ENCODE measurements around the gene RBFOX2. TPM values are rescaled to one million over a fixed set of nuclear protein-coding genes. Genes with fewer than 3 reads are reported as not detected.
"Not testable (repeated sequence)": the region's sequence is repeated elsewhere in the genome, so short reads cannot be mapped to it uniquely, and the experiment has no call there.

The RBFOX2 gene
- total RNA-seq, 4 donors from 2014 or later, result 39.4 to 80.0 (median 52.9) TPM

- Histone ChIP-seq H3K36me3 (no peaks in the 10 kb centered on the region), H3K27ac (peak overlapping the region in 3 of 4 donors; percentile 34 to 78 (median 39)), H3K27me3 (no peaks in the 10 kb centered on the region), H3K4me1 (peaks cover 0 to 8% (median 0%) of the 10 kb centered on the region in 4 donors), H3K4me3 (no peak overlapping the region), H3K9me3 (no peaks in the 10 kb centered on the region)
- DNase-seq, result no peak
- TF ChIP-seq, protein P1, sequence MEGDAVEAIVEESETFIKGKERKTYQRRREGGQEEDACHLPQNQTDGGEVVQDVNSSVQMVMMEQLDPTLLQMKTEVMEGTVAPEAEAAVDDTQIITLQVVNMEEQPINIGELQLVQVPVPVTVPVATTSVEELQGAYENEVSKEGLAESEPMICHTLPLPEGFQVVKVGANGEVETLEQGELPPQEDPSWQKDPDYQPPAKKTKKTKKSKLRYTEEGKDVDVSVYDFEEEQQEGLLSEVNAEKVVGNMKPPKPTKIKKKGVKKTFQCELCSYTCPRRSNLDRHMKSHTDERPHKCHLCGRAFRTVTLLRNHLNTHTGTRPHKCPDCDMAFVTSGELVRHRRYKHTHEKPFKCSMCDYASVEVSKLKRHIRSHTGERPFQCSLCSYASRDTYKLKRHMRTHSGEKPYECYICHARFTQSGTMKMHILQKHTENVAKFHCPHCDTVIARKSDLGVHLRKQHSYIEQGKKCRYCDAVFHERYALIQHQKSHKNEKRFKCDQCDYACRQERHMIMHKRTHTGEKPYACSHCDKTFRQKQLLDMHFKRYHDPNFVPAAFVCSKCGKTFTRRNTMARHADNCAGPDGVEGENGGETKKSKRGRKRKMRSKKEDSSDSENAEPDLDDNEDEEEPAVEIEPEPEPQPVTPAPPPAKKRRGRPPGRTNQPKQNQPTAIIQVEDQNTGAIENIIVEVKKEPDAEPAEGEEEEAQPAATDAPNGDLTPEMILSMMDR (IDR thresholded peaks at IDR 0.05), result no peak
- no peak for TF ChIP-seq POLR2A (IDR thresholded peaks at IDR 0.05)
Measured at GRCh38 chr22:35996596-35996995, 32.0 kb downstream of the RBFOX2 start.

GRCh38 chr22:35995772-35996171 lies 32.9 kb downstream of the RBFOX2 start:
- DNase-seq, result peak in 1 of 3 donors; percentile 75

DNA sequence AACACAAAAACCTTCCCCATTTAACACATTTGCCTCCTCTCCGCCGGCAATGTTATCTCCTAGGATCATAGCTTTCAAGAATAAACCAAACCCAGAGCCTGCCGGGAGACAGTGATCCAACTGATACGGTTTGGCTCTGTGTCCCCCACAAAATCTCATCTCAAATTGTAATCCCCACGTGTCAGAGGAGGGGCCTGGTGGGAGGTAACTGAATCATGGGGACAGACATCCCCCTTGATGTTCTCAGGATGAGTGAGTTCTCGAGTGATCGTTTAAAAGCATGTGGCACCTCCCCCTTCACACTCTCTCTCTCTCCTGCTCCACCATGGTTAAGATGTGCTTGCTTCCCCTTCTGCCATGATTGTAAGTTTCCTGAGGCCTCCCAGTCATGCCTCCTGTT lies 33.3 kb downstream of the RBFOX2 start:
- H3K4me3 ChIP-seq, result no peak overlapping the region
- TF ChIP-seq, protein P1 (IDR thresholded peaks at IDR 0.05), result no peak
- TF ChIP-seq POLR2A (IDR thresholded peaks at IDR 0.05), result no peak
- no peaks in the 10 kb centered on the region for H3K36me3 ChIP-seq
- H3K27me3 ChIP-seq, result no peaks in the 10 kb centered on the region
- no peaks in the 10 kb centered on the region for H3K9me3 ChIP-seq
- peaks cover 0 to 8% (median 0%) of the 10 kb centered on the region in 4 donors for H3K4me1 ChIP-seq
- H3K27ac ChIP-seq, result peak overlapping the region; percentile 12 to 78 (median 46)
- no peak for DNase-seq

More at GRCh38 chr22:35995772-35996171, 32.9 kb downstream of the RBFOX2 start:
- TF ChIP-seq, protein P1 (IDR thresholded peaks at IDR 0.05), result no peak
- TF ChIP-seq POLR2A (IDR thresholded peaks at IDR 0.05), result no peak
- Histone ChIP-seq H3K4me3 (no peak overlapping the region), H3K27me3 (no peaks in the 10 kb centered on the region), H3K27ac (peak overlapping the region; percentile 12 to 78 (median 48)), H3K9me3 (no peaks in the 10 kb centered on the region), H3K4me1 (peaks cover 0 to 8% (median 0%) of the 10 kb centered on the region in 4 donors), H3K36me3 (no peaks in the 10 kb centered on the region)

DNA sequence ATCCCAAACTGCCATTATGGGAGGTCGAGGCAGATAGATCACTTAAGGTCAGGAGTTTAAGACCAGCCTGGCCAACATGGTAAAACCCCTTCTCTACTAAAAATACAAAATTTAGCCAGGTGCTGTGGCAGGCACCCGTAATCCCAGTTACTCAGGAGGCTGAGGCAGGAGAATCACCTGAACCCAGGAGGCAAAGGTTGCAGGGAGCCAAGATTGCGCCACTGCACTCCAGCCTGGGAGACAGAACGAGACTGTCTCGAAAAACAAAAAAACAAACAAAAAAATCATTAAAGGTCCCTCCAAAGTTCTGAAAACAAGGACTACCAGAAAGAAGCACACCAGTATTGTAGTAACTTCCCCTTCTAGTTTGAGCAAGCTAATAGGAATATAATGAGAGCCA lies 34.9 kb downstream of the RBFOX2 start:
- H3K9me3 ChIP-seq, H3K36me3 ChIP-seq, H3K27ac ChIP-seq, DNase-seq, H3K4me3 ChIP-seq, H3K4me1 ChIP-seq, H3K27me3 ChIP-seq: not testable (repeated sequence)

DNA sequence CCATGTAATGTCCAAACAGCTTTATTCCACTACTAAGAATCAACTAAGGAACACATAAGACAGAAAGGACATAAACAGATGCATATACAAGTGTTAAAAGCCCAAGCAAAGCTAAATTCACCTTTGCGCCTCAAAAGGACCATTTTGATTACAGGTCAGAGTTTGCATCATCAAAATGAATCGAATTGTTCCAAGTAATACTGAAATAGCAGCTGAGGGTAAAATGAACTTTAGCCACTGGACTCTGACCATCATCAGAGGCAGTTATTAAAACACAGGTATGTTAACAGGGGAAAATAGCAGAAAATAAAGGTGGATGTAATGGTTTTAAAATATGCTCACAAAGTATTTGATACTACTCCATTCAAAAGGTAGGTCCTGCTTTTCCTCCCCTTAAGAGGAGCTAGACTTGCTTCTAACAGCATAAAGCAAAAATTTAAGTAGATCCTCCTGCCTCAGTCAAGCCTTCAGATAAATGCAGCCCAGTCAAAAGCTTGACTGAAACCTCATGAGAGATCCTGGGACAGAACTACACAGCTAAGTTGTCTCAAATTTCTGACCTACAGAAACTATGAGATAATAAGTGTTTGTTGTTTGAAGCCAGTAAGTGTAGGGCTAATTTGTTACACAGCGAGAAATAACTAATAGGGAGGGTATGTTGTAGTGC lies 35.4 kb downstream of the RBFOX2 start:
- Histone ChIP-seq H3K36me3 (no peaks in the 10 kb centered on the region), H3K4me3 (no peak overlapping the region), H3K27me3 (no peaks in the 10 kb centered on the region), H3K27ac (peak overlapping the region in 1 of 4 donors; percentile 31), H3K4me1 (peaks cover 0 to 8% (median 0%) of the 10 kb centered on the region in 4 donors), H3K9me3 (no peaks in the 10 kb centered on the region)
- no peak for TF ChIP-seq POLR2A (IDR thresholded peaks at IDR 0.05)
- TF ChIP-seq, protein P1 (IDR thresholded peaks at IDR 0.05), result no peak
- no peak for DNase-seq

DNA sequence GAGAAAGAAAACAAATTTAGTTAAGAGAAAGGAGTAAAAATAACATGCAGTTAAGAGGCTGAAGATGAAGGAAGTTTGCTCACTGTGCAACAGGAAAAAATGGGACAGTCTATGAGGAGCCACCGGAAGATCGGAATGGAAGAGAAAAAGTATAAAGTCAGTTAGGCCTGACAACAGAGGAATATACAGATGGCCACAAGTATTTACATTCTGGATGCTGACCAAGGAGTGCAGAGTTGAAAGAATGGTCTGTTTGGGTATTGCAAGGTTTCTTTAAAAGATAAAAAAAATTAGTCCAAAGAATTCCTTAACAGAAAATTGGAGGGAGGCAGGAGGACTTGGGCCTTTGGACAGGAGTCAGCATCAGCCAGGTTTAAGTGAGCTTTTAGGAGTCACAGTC lies 37.5 kb downstream of the RBFOX2 start:
- TF ChIP-seq, protein P1 (IDR thresholded peaks at IDR 0.05), result no peak
- no peak for TF ChIP-seq POLR2A (IDR thresholded peaks at IDR 0.05)
- H3K27ac ChIP-seq, result peak overlapping the region in 1 of 4 donors; percentile 9
- no peaks in the 10 kb centered on the region for H3K27me3 ChIP-seq
- H3K36me3 ChIP-seq, result no peaks in the 10 kb centered on the region
- DNase-seq, result no peak
- H3K4me3 ChIP-seq, result no peak overlapping the region
- H3K4me1 ChIP-seq, result peaks cover 0 to 8% (median 0%) of the 10 kb centered on the region in 4 donors
- H3K9me3 ChIP-seq, result no peaks in the 10 kb centered on the region

Data from Peyer's patch (tissue), 4 donors.